Endothelial cell (in vitro differentiated cells): ENCODE measurements around the gene NFE2L2. TPM values are rescaled to one million over a fixed set of nuclear protein-coding genes. Genes with fewer than 3 reads are reported as not detected.
A peak's percentile ranks its signal among the peaks of the same experiment; 100 is the strongest.

Experiments used
- DNase-seq: peaks from one replicate; pipeline ENCODE4 v3.0.0; 2021; ENCODE audit warnings: low spot score
- H3K27ac Mint-ChIP-seq: one replicate; pipeline ENCODE4 v1.8.0; 2021; ENCODE audit warnings: mixed read lengths, inconsistent platforms; ENCODE audit not compliant: unreplicated experiment
- H3K27me3 Mint-ChIP-seq: one replicate; pipeline ENCODE4 v1.8.0; 2021; ENCODE audit warnings: mild to moderate bottlenecking, moderate library complexity, mixed read lengths, inconsistent platforms; ENCODE audit not compliant: unreplicated experiment
- H3K36me3 Mint-ChIP-seq: one replicate; pipeline ENCODE4 v1.8.0; 2021; ENCODE audit warnings: mild to moderate bottlenecking, low read depth, mixed read lengths, inconsistent platforms; ENCODE audit not compliant: unreplicated experiment
- H3K4me1 Mint-ChIP-seq: one replicate; pipeline ENCODE4 v1.8.0; 2021; ENCODE audit warnings: mild to moderate bottlenecking, mixed read lengths, inconsistent platforms; ENCODE audit not compliant: unreplicated experiment
- H3K4me3 Mint-ChIP-seq: one replicate; pipeline ENCODE4 v1.8.0; 2021; ENCODE audit warnings: mild to moderate bottlenecking, mixed read lengths, inconsistent platforms; ENCODE audit not compliant: unreplicated experiment
- H3K9me3 Mint-ChIP-seq: one replicate; pipeline ENCODE4 v1.8.0; 2021; ENCODE audit warnings: mixed read lengths, inconsistent platforms; ENCODE audit not compliant: unreplicated experiment
- CTCF ChIP-seq: fragments of 200-600 bp; sonication (generic); IDR thresholded peaks from one replicate; pipeline ENCODE4 v1.5.0; 2021; ENCODE audit warnings: antibody characterized with exemption; ENCODE audit not compliant: unreplicated experiment
- total RNA-seq: library from RNA; stranded (reverse); fragmentation: NEBNext Ultra II Directional; extraction: Animal tissue kit (Norgen Biotek cat#: 25700); gene quantifications from one replicate; pipeline ENCODE4 v1.2.1, GENCODE V29; 2021; ENCODE audit not compliant: unreplicated experiment

Gene NFE2L2
- total RNA-seq, 1 donor from 2014 or later: 50.6 TPM

- Mint-ChIP-seq H3K27ac (no peak overlapping the region), H3K9me3 (no peaks in the 10 kb centered on the region), H3K4me3 (no peak overlapping the region), H3K4me1 (peaks cover 28% of the 10 kb centered on the region), H3K36me3 (peaks cover 26% of the 10 kb centered on the region), H3K27me3 (no peaks in the 10 kb centered on the region)
- TF ChIP-seq CTCF: peak; percentile 44
- DNase-seq: no peak
These were observed 28.6 kb downstream of the NFE2L2 start for GRCh38 chr2:177235855-177236437.

- no peak overlapping the region for H3K27ac Mint-ChIP-seq
These were observed 30.3 kb downstream of the NFE2L2 start for GRCh38 chr2:177234267-177234666.

GRCh38 chr2:177232098-177232704 is 32.3 kb downstream of the NFE2L2 start:
- no peak overlapping the region for H3K4me3 Mint-ChIP-seq

More at GRCh38 chr2:177234267-177234666, 30.3 kb downstream of the NFE2L2 start:
- Mint-ChIP-seq H3K4me3 (no peak overlapping the region), H3K9me3 (no peaks in the 10 kb centered on the region), H3K36me3 (peaks cover 38% of the 10 kb centered on the region), H3K27me3 (peaks cover 2% of the 10 kb centered on the region), H3K4me1 (peaks cover 15% of the 10 kb centered on the region)
- TF ChIP-seq CTCF: no peak
- DNase-seq: no peak

GRCh38 chr2:177231270-177231669 is 33.3 kb downstream of the NFE2L2 start:
- Mint-ChIP-seq H3K9me3 (no peaks in the 10 kb centered on the region), H3K27me3 (peaks cover 2% of the 10 kb centered on the region), H3K4me1 (no peaks in the 10 kb centered on the region), H3K27ac (no peak overlapping the region), H3K4me3 (no peak overlapping the region), H3K36me3 (peaks cover 38% of the 10 kb centered on the region)
- DNase-seq: no peak
- no peak for TF ChIP-seq CTCF

More at GRCh38 chr2:177232098-177232704, 32.3 kb downstream of the NFE2L2 start:
- DNase-seq: no peak
- Mint-ChIP-seq H3K36me3 (peaks cover 38% of the 10 kb centered on the region), H3K27ac (no peak overlapping the region), H3K4me1 (no peaks in the 10 kb centered on the region), H3K9me3 (no peaks in the 10 kb centered on the region), H3K27me3 (peaks cover 2% of the 10 kb centered on the region)
- no peak for TF ChIP-seq CTCF
